HG02588 (cell line): Measurements from ENCODE around the gene HK3.

Source experiments
- ATAC-seq: cut with Tn5 transposase; IDR thresholded peaks from one replicate; pipeline ENCODE4 v1.9.1; 2021; ENCODE audit warnings: mild to moderate bottlenecking, moderate library complexity; ENCODE audit not compliant: unreplicated experiment

HK3 gene

GRCh38 chr5:176899296-176899891 is at the start of gene HK3:
TSS of gene HK3 (minus strand) at chr5:176899346. CDS start at chr5:176896159, 3,187 bp downstream.
- no peak for ATAC-seq

GRCh38 chr5:176948458-176948857 is 49.3 kb upstream of the HK3 start:
- ATAC-seq = no peak

GRCh38 chr5:176947847-176948246 is 48.7 kb upstream of the HK3 start:
- ATAC-seq = no peak

- ATAC-seq = no peak
Measured at GRCh38 chr5:176944268-176944667, 45.1 kb upstream of the HK3 start.

GRCh38 chr5:176943816-176944215 is 44.7 kb upstream of the HK3 start:
- no peak for ATAC-seq

GRCh38 chr5:176941951-176942350 is 42.8 kb upstream of the HK3 start:
- ATAC-seq = no peak

GRCh38 chr5:176938472-176938871 is 39.3 kb upstream of the HK3 start:
- no peak for ATAC-seq

- ATAC-seq = no peak
Measured at GRCh38 chr5:176935017-176935416, 35.9 kb upstream of the HK3 start.

GRCh38 chr5:176934309-176934930 is 35.3 kb upstream of the HK3 start:
- no peak for ATAC-seq

GRCh38 chr5:176929654-176930053 is 30.5 kb upstream of the HK3 start:
- ATAC-seq = no peak

GRCh38 chr5:176927562-176927961 is 28.4 kb upstream of the HK3 start:
- ATAC-seq = no peak

- no peak for ATAC-seq
Measured at GRCh38 chr5:176922817-176923216, 23.7 kb upstream of the HK3 start.

GRCh38 chr5:176921714-176922113 is 22.6 kb upstream of the HK3 start:
- no peak for ATAC-seq

GRCh38 chr5:176918613-176919012 is 19.5 kb upstream of the HK3 start:
- no peak for ATAC-seq

GRCh38 chr5:176916337-176916736 is 17.2 kb upstream of the HK3 start:
- no peak for ATAC-seq

GRCh38 chr5:176915906-176916305 is 16.8 kb upstream of the HK3 start:
- no peak for ATAC-seq

- no peak for ATAC-seq
Measured at GRCh38 chr5:176912115-176912514, 13.0 kb upstream of the HK3 start.

- no peak for ATAC-seq
Measured at GRCh38 chr5:176908675-176909368, 9.7 kb upstream of the HK3 start.

GRCh38 chr5:176906796-176907195 is 7.7 kb upstream of the HK3 start:
- no peak for ATAC-seq

- ATAC-seq = no peak
Measured at GRCh38 chr5:176906126-176906525, 7.0 kb upstream of the HK3 start.

- ATAC-seq = no peak
Measured at GRCh38 chr5:176904276-176904675, 5.1 kb upstream of the HK3 start.

- no peak for ATAC-seq
Measured at GRCh38 chr5:176902911-176903664, 3.9 kb upstream of the HK3 start.
